Dedifferentiated amniotic fluid mesenchymal stem cell (primary cell): Measurements from ENCODE around the gene OSBP.
"Not testable (repeated sequence)": the region's sequence is repeated elsewhere in the genome, so short reads cannot be mapped to it uniquely, and the experiment has no call there.

Experiments used
- DNase-seq: peaks from one replicate; pipeline ENCODE4 v3.0.0-alpha.2; 2016; ENCODE audit errors: extremely low spot score

OSBP gene

DNA sequence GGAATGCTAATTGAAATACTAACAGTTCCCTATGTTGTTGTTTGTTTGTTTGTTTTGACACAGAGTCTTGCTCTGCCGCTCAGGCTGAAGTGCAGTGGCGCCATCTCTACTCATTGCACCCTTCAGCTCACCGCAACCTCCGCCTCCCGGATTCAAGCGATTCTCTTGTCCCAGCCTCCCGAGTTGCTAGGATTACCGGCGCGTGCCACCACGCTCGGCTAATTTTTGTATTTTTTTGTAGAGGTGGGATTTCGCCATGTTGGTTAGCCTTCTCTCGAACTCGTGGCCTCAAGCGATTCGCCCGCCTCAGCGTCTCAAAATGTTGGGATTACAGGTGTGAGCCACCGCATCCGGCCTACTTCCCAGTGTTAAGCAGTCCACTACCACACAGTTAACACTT, 62.3 kb downstream of the OSBP start:
- no peak for DNase-seq

DNA sequence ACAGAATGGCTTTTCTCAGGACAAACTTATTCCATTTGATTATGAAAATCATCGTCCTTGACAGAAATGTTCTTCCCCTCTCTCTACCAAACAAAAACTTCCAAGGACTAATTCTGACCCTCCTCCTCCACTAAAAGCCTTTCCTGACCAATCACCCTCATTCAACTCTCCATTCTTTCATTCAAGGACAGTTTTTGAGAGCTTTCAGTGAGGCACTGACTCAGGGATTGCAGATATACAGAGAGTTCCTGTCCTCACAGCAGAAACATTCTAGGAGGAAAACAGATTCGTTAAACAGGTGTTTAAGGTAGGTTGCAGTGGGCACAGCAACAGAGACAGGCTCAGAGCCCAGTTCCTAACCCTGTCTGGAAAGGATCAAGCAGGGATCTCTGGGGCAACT, 62.7 kb downstream of the OSBP start:
- no peak for DNase-seq

DNA sequence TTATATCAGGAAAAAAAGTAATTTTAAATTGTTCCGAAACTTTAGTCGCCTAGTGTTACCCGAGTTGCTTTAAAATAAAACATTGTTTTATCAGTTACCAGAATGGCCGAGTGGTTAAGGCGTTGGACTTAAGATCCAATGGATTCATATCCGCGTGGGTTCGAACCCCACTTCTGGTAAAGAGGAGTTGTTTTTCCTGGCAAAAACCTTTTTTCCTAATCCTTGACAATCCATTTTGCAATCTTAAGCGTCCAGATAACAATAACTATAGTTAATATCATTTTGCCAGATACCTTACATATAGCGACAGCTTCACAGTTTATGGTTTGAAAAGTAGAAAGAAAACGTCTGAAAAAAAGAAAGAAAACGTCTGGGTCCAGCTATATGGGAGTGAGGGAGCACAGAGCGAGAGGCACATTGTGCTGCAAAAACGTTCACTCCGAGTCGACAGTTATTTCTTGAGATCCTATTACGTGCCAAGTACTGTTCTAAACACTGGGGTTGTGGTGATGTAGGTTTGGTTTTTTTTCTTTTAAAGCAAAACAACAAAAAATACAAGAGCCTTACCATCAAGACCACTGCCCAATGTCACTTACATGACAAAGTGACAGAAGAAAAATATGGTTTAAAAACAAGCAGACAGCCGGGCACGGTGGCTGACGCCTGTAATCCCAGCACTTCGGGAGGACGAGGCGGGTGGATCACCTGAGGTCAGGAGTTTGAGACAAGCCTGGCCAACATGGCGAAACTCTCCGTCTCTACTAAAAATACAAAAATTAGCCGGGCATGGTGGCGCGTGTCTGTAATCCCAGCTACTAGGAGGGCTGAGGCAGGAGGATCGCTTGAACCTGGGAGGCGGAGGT, 63.7 kb downstream of the OSBP start:
- peak; percentile 85 for DNase-seq

DNA sequence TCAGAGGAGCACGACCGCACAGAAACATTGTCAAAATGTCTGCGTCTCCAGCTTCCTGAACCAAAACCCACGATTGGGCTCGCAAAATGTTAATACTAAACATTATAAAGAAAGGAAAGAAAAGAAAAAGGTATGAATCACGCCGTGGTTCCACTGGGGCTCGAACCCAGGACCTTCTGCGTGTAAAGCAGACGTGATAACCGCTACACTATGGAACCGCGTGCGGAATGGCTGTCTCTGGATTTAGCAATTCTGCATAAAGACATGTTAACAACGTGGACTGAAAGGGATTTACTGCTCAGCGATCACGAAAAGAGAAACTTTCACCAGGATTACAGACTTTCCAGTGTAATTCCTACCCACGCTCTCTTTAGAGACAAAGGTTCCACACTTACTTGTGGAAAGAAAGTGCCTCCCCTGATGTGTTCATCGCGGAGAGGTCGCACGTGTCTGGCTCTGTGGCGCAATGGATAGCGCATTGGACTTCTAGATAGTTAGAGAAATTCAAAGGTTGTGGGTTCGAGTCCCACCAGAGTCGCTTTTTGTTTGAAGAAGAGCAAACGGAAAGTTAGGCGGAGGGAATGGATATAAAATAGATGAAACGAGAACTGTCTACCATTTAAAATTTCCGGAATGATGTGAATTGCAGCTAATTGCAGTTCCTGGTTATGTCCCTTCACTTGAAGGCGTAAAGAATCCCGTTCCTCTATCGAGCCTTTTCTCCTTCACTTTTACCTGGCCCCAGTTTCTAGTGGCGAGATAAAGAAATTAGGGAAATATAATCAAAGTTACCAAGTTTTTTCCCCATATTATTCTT, 64.5 kb downstream of the OSBP start:
- peak; percentile 93 for DNase-seq

DNA sequence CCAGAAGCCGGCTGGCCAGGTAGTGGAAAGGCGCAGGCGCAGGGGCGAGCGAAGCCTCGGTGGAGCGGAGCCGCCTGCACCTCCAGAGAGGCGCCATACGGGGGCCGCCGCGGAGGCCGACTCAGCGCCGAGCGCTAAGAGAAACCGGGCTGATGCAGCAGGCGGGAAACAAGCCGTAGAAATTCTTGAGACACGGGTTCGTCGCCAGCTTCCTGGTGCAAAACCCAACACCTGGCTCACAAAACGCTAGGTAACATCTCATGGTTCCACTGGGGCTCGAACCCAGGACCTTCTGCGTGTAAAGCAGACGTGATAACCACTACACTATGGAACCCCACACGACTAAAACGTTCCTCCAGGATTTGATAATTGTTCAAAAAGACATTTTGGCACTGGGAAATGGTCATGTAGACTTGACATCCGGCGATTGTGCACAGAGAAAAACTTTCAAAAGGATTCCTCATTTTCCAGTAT, 65.2 kb downstream of the OSBP start:
- peak; percentile 92 for DNase-seq

DNA sequence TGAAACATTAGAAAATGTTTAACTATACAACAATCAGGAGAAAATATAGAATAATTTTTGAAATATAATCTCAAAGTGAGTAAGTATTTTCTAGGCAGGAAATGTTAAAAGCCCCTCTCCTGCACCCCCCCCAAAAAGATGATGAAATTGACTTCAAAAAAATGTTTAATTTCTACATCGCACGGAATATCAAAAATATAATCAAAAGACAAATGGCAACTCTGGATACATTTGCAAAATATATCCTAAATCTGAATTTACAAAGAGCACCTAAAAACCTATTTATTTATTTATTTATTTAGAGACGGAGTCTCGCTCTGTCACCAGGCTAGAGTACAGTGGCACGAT, 67.3 kb downstream of the OSBP start:
- DNase-seq: no peak

DNA sequence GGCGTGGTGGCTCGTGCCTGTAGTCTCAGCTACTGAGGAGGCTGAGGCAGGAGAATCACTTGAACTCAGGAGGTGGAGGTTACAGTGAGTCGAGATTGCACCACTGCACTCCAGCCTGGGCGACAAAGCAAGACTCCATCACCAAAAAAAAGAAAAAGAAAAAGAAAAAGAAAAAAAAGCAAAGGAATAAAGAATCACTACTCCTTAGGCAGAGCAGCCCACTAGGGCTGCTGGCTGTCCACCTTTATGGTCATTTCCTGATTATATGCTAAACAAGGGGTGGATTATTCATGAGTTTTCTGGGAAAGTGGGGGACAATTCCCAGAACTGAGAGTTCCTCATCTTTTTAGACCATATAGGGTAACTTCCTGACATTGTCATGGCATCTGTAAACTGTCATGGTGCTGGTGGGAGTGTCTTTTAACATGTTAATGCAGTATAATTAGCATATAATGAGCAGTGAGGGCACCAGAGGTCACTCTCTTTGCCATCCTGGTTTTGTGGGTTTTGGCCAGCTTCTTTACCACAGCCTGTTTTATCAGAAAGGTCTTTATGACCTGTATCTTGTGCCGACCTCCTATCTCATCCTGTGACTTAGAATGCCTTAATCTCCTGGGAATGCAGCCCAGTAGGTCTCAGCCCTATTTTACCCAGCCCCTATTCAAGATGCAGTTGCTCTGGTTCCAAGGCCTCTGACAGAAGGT, 67.8 kb downstream of the OSBP start:
- not testable (repeated sequence) for DNase-seq

DNA sequence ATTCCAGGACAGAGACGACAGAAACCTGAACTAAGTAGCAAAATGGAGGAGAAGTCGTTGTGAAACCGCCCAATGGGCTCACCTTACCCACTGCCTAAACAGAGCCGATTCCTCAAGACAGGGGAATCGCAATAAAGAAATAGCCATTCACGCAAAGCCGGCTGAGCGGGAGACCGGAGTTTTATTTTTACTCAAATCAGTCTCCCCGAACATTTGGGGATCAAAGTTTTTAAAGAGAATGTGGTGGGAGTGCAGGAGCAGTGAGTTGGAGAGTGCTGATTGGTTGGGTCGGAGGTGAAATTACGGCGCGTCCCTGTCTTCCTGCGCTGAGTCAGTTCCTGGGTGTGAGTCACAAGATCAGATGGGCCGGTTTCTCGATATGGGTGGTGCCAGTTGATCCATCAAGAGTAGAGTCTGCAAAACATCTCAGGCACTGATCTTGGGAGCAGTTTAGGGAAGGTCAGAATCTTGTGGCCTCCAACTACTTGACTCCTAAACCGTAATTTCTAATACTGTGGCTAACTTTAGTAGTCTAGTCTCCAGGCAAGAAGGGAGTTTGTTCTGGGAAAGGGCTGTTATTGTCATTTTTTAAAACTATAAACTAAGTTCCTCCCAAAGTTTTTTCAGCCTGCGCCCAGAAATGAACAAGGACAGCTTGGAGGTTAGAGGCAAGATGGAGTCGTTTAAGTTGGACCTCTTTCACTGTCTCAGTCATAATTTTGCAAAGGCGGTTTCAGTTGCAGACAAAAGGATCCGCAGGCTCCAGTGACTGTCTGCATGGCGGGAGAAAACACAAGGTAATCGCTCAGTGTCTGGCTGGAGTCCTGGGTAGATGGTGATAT, 70.2 kb downstream of the OSBP start:
- no peak for DNase-seq

DNA sequence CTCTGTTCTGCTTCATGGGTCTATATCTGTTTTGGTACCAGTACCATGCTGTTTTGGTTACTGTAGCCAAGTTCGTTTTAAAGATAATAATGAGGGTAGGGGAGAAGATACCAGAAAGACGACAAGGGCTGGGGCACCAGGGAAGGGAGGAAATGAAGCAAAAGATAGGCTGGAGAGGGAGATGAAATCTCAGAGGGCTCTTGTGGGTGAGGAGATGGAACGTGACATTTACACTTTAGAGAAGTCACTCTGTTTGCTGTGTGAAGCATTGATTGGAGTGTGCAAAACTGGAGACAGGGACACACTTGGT, 70.8 kb downstream of the OSBP start:
- no peak for DNase-seq

DNA sequence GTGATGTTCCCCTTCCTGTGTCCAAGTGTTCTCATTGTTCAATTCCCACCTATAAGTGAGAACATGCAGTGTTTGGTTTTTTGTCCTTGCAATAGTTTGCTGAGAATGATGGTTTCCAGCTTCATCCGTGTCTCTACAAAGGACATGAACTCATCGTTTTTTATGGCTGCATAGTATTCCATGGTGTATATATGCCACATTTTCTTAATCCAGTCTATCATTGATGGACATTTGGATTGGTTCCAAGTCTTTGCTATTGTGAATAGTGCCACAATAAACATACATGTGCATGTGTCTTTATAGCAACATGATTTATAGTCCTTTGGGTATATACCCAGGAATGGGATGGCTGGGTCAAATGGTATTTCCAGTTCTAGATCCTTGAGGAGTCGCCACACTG, 71.9 kb downstream of the OSBP start:
- DNase-seq: not testable (repeated sequence)

DNA sequence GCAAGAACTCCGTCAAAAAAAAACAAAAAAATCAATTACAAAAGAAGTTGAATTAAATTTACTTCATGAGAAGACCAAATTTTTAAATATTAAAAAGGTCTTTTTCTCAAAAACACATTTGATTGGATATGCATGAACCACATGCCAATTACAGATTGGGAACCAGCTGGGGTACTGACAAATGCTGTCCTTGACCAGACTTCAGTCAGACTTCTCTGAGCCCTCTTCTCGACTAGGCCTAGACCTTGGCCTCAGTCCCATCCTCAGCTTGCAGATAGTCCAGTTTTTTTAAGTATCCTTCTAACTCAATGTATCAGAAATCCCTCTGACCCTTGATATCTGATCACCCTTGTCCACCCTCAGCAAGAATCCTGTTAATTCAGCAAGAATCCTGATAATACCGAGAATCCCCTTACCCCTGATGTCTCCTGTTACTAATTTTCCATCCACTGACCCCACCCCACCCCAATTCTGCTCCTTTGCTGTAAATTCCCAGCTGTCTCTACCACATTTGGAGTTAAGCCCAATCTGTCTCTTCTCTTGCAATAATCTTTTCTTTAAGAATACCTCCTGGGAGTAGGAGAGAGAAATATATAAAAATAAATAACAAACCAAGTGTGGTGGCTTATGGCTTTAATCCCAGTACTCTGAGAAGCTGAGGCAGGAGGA, 73.3 kb downstream of the OSBP start:
- DNase-seq: no peak

DNA sequence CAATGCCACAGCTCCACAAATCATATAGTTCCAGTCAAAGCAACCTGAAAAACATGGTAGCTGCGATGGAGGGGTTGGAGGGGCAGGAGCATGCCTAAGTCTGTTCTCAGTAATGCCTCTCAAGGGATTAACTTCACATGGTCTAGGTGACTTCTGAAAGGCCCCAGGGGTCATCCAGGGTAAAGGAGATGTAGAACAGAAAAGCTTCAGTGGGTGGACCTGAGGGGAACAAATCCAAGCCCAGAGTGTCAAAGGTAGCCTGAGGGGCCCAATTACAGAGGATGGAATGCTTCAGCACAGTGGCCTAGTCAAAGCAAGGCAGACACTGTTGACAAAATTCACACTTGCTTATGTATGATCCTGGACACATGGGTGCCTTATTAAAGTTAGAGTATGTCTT, 80.9 kb downstream of the OSBP start:
- no peak for DNase-seq

DNA sequence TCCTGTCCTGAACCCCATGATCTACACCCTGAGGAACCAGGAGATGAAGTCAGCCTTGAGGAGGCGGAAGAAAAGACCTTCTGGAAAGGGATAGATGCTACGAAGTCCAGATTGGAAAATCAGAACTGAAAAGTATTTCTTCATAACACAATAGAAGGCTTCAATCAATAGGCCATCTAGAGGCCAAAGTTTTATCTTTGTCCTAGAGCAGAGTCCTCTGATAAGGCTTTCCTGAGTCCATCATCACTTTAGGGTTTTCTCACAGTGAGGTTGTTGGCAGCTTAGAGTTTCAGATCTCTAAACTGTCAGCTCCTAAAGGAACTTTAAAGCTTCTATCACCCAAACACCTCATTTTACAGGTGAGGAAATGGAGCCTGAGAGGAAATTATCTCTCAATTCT, 83.0 kb downstream of the OSBP start:
- no peak for DNase-seq

DNA sequence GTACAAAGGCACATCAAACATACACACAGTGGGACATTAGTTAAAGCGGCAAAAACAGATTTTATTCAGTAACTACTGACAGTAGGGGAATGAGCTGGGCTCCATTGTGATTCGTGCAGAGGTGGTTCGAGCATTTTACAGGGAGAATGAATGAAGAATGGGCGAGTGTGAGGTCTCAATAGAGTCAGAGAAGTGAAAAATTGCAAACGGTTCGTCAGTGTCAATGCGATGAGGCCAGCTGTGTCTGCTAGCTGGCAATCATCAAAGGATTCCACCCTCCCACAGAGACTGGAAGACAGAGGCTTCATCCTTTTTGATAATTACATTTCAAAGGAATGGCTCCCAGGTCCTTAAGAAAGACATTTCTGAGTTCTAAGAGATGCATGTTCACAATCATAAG, 86.9 kb downstream of the OSBP start:
- no peak for DNase-seq
